Dendritic cell treated with granulocyte-macrophage colony-stimulating factor and Interleukin-4, amounts not matched to agents 40 ng/mL and 50 ng/mL, for 4 days (primary cell): ENCODE measurements around the gene ANKS1A.
"Not testable (repeated sequence)": the region's sequence is repeated elsewhere in the genome, so short reads cannot be mapped to it uniquely, and the experiment has no call there.

Experiments
- H3K27ac Mint-ChIP-seq: one replicate; pipeline ENCODE4 v1.8.0; 2022; ENCODE audit warnings: mild to moderate bottlenecking, mixed read lengths
- H3K27me3 Mint-ChIP-seq: one replicate; pipeline ENCODE4 v1.8.0; 2022; ENCODE audit warnings: mild to moderate bottlenecking, mixed read lengths
- H3K36me3 Mint-ChIP-seq: one replicate; pipeline ENCODE4 v1.8.0; 2022; ENCODE audit warnings: low read depth, mixed read lengths
- H3K4me1 Mint-ChIP-seq: one replicate; pipeline ENCODE4 v1.8.0; 2022; ENCODE audit warnings: low read depth, mixed read lengths
- H3K4me3 Mint-ChIP-seq: one replicate; pipeline ENCODE4 v1.8.0; 2022; ENCODE audit warnings: mild to moderate bottlenecking, moderate library complexity, mixed read lengths
- H3K9me3 Mint-ChIP-seq: one replicate; pipeline ENCODE4 v1.8.0; 2022; ENCODE audit warnings: mixed read lengths
- intact Hi-C: fragments of 100-400 bp; cut with micrococcal nuclease; formaldehyde crosslinking; loops from one replicate; pipeline ENCODE4 v1.15.0; 2022

The ANKS1A gene

DNA sequence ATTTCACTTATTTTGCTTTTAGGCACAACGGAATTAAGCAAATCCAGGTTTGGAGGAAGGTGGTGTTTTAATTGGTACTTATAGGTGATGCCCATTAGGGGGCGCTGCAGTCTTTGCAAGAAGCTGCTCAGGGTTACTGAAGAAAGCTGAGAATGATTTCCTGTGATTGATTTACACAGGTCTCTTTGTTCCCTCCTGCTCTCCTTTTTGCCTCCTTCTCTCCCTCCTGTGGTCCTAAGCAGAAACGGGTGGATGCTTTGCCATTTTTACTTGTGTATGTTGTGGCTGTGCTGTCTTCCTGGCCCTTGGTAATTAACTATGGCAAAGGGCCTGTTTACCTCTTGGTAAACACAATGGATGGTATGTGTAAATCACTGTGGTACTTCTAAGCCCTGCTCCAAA is 97.8 kb downstream of the ANKS1A start:
- intact Hi-C loops = loop anchor here (1.0 to 2.0 kb wide), 3 partner anchors 153 to 254 kb away; no protein-coding TSS in a partner anchor
- H3K4me3 Mint-ChIP-seq = no peak overlapping the region
- H3K36me3 Mint-ChIP-seq = peaks cover 94% of the 10 kb centered on the region
- H3K27me3 Mint-ChIP-seq = no peaks in the 10 kb centered on the region
- H3K9me3 Mint-ChIP-seq = no peaks in the 10 kb centered on the region
- no peak overlapping the region for H3K27ac Mint-ChIP-seq
- peaks cover 5% of the 10 kb centered on the region for H3K4me1 Mint-ChIP-seq

DNA sequence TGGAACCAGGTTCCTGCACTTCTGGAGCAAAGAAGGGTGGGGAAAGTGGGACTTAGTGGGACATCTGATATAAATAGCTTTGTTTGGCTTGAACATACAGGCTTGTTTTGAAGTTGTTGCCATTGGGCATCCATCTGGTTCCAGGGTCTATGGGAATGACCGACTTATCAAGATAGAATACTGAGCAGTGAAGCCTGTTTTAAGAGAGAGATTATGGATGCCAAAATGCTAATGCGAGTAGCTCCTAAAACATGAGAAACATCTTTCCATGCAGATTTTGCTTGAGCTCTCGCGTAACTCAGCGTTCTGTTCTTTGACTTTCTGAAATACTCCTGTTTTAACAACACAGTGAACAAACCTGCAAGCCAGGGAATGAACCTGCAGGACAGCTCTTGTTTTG is 98.5 kb downstream of the ANKS1A start:
- H3K4me3 Mint-ChIP-seq = no peak overlapping the region
- intact Hi-C loops = loop anchor here (2.0 kb wide), 1 partner anchor 253 kb away; no protein-coding TSS in a partner anchor
- no peaks in the 10 kb centered on the region for H3K27me3 Mint-ChIP-seq
- no peaks in the 10 kb centered on the region for H3K9me3 Mint-ChIP-seq
- H3K4me1 Mint-ChIP-seq = no peaks in the 10 kb centered on the region
- peaks cover 94% of the 10 kb centered on the region for H3K36me3 Mint-ChIP-seq
- H3K27ac Mint-ChIP-seq = no peak overlapping the region

DNA sequence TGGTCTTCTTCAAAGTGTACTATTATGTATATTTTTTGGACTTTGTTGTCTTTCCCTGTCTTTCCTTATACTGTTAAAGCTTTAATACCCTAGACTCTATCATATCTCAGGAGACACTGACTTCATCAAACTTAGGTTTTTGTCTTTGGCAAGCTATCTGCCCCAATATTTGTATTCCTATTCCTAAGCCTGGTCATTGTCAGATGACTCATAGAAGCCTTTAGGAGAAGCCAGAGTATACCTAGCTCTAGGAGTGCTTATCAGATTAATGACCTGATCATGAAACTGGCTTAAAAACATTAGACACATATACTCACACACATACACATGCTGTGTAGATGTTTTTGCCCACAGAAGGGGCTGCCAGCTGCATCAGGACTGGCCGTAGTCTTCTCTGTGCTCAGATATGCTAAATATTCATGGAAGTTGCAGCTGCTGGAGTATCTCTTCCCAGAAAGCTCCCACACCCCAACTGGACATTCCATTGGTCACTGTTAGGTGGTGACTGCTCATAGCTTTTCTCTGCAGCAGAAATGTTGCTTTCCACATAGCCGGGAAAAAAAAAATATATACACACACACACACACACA is 102.0 kb downstream of the ANKS1A start:
- intact Hi-C loops = no loop called here
- Mint-ChIP-seq H3K27ac (no peak overlapping the region), H3K4me3 (no peak overlapping the region), H3K27me3 (no peaks in the 10 kb centered on the region), H3K4me1 (no peaks in the 10 kb centered on the region), H3K36me3 (peaks cover 92% of the 10 kb centered on the region), H3K9me3 (no peaks in the 10 kb centered on the region)

- Mint-ChIP-seq H3K9me3 (no peaks in the 10 kb centered on the region), H3K27ac (no peak overlapping the region), H3K36me3 (peaks cover 93% of the 10 kb centered on the region), H3K27me3 (no peaks in the 10 kb centered on the region), H3K4me3 (no peak overlapping the region), H3K4me1 (no peaks in the 10 kb centered on the region)
- intact Hi-C loops = no loop called here
These were observed 103.3 kb downstream of the ANKS1A start for GRCh38 chr6:34992376-34992775.

DNA sequence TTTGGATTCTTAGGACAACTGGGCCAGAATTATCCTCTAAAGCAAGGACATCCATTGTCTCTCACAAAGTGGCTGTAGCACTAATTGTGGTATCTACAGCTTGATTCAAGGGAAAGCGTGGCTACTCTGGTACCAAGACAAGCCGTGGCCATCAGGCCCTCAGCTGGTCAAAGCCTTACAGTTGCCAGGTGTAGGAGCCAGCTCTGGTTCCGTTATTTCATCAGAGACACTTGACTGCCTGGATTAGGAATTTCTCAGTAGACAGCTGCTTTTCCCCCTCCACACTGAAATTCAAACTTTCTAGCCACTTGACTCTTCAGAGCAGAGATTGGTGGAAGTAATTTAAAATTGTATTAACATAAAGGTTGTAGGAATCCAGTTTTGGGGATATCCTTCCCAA is 104.2 kb downstream of the ANKS1A start:
- Mint-ChIP-seq H3K27me3 (no peaks in the 10 kb centered on the region), H3K9me3 (no peaks in the 10 kb centered on the region), H3K36me3 (peaks cover 93% of the 10 kb centered on the region), H3K4me3 (no peak overlapping the region), H3K4me1 (no peaks in the 10 kb centered on the region), H3K27ac (no peak overlapping the region)
- intact Hi-C loops = no loop called here

- H3K4me3 Mint-ChIP-seq = no peak overlapping the region
- H3K4me1 Mint-ChIP-seq = no peaks in the 10 kb centered on the region
- peaks cover 93% of the 10 kb centered on the region for H3K36me3 Mint-ChIP-seq
- H3K27me3 Mint-ChIP-seq = no peaks in the 10 kb centered on the region
- H3K9me3 Mint-ChIP-seq = no peaks in the 10 kb centered on the region
- intact Hi-C loops = no loop called here
- H3K27ac Mint-ChIP-seq = no peak overlapping the region
These were observed 105.6 kb downstream of the ANKS1A start for GRCh38 chr6:34994693-34995092.

GRCh38 chr6:34998417-34998816 is 109.4 kb downstream of the ANKS1A start:
- H3K9me3 Mint-ChIP-seq, H3K4me3 Mint-ChIP-seq, H3K27ac Mint-ChIP-seq, H3K4me1 Mint-ChIP-seq, intact Hi-C loops, H3K27me3 Mint-ChIP-seq: not testable (repeated sequence)
- peaks cover 77% of the 10 kb centered on the region for H3K36me3 Mint-ChIP-seq

DNA sequence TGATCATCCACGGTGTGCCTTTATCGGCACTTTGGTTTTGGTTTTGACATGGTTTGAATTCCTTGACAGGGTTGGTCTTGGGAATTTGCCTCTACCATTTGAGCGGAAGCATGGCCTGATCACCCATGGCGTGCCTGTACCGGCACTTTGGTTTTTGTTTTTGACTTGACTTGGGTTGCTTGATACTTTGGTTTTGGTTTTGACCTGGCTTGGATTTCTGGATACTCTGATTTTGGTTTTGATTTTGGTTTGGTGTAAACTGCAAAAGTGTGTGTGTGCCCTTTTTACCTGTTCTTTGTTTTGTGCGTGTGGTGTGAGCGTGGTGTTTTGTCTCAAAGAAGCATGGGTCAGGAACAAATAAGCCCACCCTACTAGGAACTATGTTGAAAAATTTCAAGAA is 110.1 kb downstream of the ANKS1A start:
- H3K4me1 Mint-ChIP-seq, H3K9me3 Mint-ChIP-seq, H3K27ac Mint-ChIP-seq, H3K4me3 Mint-ChIP-seq, H3K27me3 Mint-ChIP-seq, intact Hi-C loops: not testable (repeated sequence)
- H3K36me3 Mint-ChIP-seq = peaks cover 77% of the 10 kb centered on the region

DNA sequence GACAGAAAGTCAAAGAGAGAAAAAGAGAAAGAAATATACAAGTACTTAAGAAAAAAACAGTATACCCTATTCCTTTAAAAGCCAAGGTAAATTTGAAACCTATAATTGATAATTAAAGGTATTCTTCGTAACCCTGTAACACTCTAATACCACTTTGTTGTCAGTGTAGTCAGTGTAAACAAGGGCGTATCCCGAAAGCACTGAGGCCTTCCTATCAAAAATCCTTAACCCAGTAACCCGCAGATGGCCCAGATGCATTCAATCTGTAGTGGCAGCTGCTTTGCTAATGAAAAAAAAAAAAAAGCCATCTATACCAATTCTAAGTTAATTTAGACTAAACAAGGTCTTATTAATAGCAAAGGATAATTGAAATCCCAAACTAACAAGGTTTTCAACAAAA is 110.9 kb downstream of the ANKS1A start:
- H3K36me3 Mint-ChIP-seq = peaks cover 69% of the 10 kb centered on the region
- H3K4me1 Mint-ChIP-seq, H3K4me3 Mint-ChIP-seq, intact Hi-C loops, H3K27ac Mint-ChIP-seq, H3K9me3 Mint-ChIP-seq, H3K27me3 Mint-ChIP-seq: not testable (repeated sequence)

DNA sequence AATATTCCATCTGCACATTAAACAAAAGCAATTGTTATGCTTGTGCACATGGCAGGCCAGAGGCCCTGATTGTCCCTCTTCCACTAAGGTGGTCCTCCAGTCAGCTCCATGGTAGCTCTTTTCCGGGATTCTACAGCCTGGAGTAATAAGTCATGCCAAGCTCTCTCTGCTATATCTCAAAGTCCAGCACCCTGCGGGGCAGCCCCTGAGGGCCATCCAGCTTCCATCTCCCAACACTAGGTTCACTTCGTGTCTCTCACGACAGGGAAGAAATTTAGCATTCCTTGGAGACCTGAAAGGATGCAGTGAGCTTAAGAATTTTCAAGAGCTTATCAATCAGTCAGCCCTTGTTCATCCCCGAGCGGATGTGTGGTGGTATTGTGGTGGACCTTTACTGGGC is 112.3 kb downstream of the ANKS1A start:
- H3K4me3 Mint-ChIP-seq, H3K9me3 Mint-ChIP-seq, intact Hi-C loops, H3K4me1 Mint-ChIP-seq, H3K27ac Mint-ChIP-seq, H3K27me3 Mint-ChIP-seq: not testable (repeated sequence)
- H3K36me3 Mint-ChIP-seq = peaks cover 65% of the 10 kb centered on the region

- H3K27ac Mint-ChIP-seq, H3K9me3 Mint-ChIP-seq, H3K4me1 Mint-ChIP-seq, H3K27me3 Mint-ChIP-seq, H3K4me3 Mint-ChIP-seq, intact Hi-C loops: not testable (repeated sequence)
- peaks cover 43% of the 10 kb centered on the region for H3K36me3 Mint-ChIP-seq
These were observed 115.0 kb downstream of the ANKS1A start for GRCh38 chr6:35003886-35004530.

GRCh38 chr6:35007016-35007415 is 118.0 kb downstream of the ANKS1A start:
- no peaks in the 10 kb centered on the region for H3K9me3 Mint-ChIP-seq
- intact Hi-C loops = no loop called here
- no peaks in the 10 kb centered on the region for H3K4me1 Mint-ChIP-seq
- no peaks in the 10 kb centered on the region for H3K27me3 Mint-ChIP-seq
- no peak overlapping the region for H3K4me3 Mint-ChIP-seq
- peaks cover 42% of the 10 kb centered on the region for H3K36me3 Mint-ChIP-seq
- no peak overlapping the region for H3K27ac Mint-ChIP-seq

DNA sequence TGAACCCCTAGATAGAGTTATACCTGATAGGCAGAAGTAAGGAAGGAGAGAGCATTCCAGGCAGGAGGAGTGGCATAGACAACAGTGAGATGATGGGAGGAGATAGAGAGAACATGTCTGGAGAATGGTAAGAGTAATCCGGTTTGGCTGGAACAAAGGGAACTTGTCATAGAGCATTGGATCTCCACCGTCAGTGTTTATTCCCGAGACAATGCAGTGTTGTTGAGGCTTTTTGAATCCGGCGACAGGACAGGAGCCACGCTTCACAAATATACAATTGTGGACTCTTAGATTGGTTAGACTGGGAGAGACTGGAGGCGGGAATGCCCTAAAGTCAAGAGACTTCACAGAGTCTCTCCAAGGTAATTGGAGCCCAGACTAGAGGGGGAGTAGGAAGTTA is 119.8 kb downstream of the ANKS1A start:
- no peaks in the 10 kb centered on the region for H3K27me3 Mint-ChIP-seq
- no peak overlapping the region for H3K27ac Mint-ChIP-seq
- H3K4me1 Mint-ChIP-seq = no peaks in the 10 kb centered on the region
- no peaks in the 10 kb centered on the region for H3K9me3 Mint-ChIP-seq
- H3K36me3 Mint-ChIP-seq = peaks cover 31% of the 10 kb centered on the region
- no peak overlapping the region for H3K4me3 Mint-ChIP-seq
- intact Hi-C loops = no loop called here

GRCh38 chr6:35011096-35012041 is 122.3 kb downstream of the ANKS1A start:
- Mint-ChIP-seq H3K27ac (no peak overlapping the region), H3K36me3 (peaks cover 29% of the 10 kb centered on the region), H3K27me3 (no peaks in the 10 kb centered on the region), H3K4me3 (no peak overlapping the region), H3K4me1 (no peaks in the 10 kb centered on the region), H3K9me3 (no peaks in the 10 kb centered on the region)
- intact Hi-C loops = no loop called here
